PC-9 (cell line): Measurements from ENCODE around the gene MPDU1. TPM values are rescaled to one million over a fixed set of nuclear protein-coding genes. Genes with fewer than 3 reads are reported as not detected.
A peak's percentile ranks its signal among the peaks of the same experiment; 100 is the strongest.

Experiments used
- BruUV-seq: library from RNA; stranded (reverse); fragments of 400-500 nt; replicated peaks from 2 replicates; lab custom pipeline; 2021; lab: Mats Ljungman, UMichigan
- CTCF ChIA-PET: fragments of 300-600 bp; sonication (Branson Sonifier 250); formaldehyde crosslinking; loops from one replicate; lab custom pipeline; 2022; ENCODE audit warnings: antibody characterized with exemption; lab: Charles Lee
- POLR2A ChIA-PET: fragments of 300-600 bp; sonication (Branson Sonifier 250); formaldehyde crosslinking; loops from one replicate; lab custom pipeline; 2022; ENCODE audit warnings: antibody characterized with exemption; ENCODE audit not compliant: unreplicated experiment; lab: Charles Lee
- DNase-seq, 2 experiments: peaks; one replicate each; pipeline versions ENCODE4 v3.0.0 to v3.0.0-alpha.2; 2015 to 2022; ENCODE audit warnings: mixed read lengths in 1 of 2
- H2AFZ ChIP-seq: fragments of 200-600 bp; sonication (generic); 2 replicates; pipeline ENCODE4 v1.8.1; 2017; ENCODE audit warnings: antibody characterized with exemption
- H3F3A ChIP-seq: fragments of 200-600 bp; sonication (generic); 2 replicates; pipeline ENCODE4 v1.8.1; 2017; ENCODE audit warnings: antibody characterized with exemption, mild to moderate bottlenecking, low read depth; ENCODE audit not compliant: insufficient read depth
- H3K27ac ChIP-seq: fragments of 200-600 bp; sonication (generic); 2 replicates; pipeline ENCODE4 v1.6.1; 2016; ENCODE audit warnings: mixed run types
- H3K27me3 ChIP-seq: fragments of 200-600 bp; sonication (generic); 2 replicates; pipeline ENCODE4 v1.6.1; 2016; ENCODE audit warnings: low read depth, mixed run types; ENCODE audit not compliant: insufficient read depth
- H3K36me3 ChIP-seq: fragments of 200-600 bp; sonication (generic); 2 replicates; pipeline ENCODE4 v1.6.1; 2016; ENCODE audit warnings: low read depth, mixed run types
- H3K4me1 ChIP-seq: fragments of 200-600 bp; sonication (generic); replicated peaks from 2 replicates; pipeline ENCODE4 v1.6.1; 2016; ENCODE audit warnings: mixed run types; ENCODE audit not compliant: insufficient read depth
- H3K4me2 ChIP-seq: fragments of 200-600 bp; sonication (generic); 2 replicates; pipeline ENCODE4 v1.6.1; 2017; ENCODE audit warnings: mixed run types
- H3K4me3 ChIP-seq: fragments of 200-600 bp; sonication (generic); 2 replicates; pipeline ENCODE4 v1.6.1; 2016; ENCODE audit warnings: mixed run types
- H3K79me2 ChIP-seq: fragments of 200-600 bp; sonication (generic); 2 replicates; pipeline ENCODE4 v1.6.1; 2017; ENCODE audit warnings: low read depth, mixed run types
- H3K9me2 ChIP-seq: fragments of 200-600 bp; sonication (generic); 2 replicates; pipeline ENCODE4 v1.8.1; 2017; ENCODE audit warnings: mild to moderate bottlenecking; ENCODE audit not compliant: insufficient read depth
- H3K9me3 ChIP-seq: fragments of 200-600 bp; sonication (generic); 2 replicates; pipeline ENCODE4 v1.8.1; 2016; ENCODE audit warnings: low read depth; ENCODE audit not compliant: insufficient read depth
- H4K20me1 ChIP-seq: fragments of 200-600 bp; sonication (generic); 2 replicates; pipeline ENCODE4 v1.8.1; 2017; ENCODE audit not compliant: insufficient read depth
- CTCF ChIP-seq: fragments of 200-600 bp; sonication (generic); conservative IDR thresholded peaks from 2 replicates; pipeline ENCODE4 v1.6.1; 2017; ENCODE audit warnings: mixed run types, antibody characterized with exemption, mild to moderate bottlenecking, moderate library complexity
- EZH2 ChIP-seq: fragments of 200-600 bp; sonication (generic); IDR thresholded peaks from 2 replicates; pipeline ENCODE4 v1.8.0; 2017; ENCODE audit warnings: antibody characterized with exemption, low read depth
- intact Hi-C: fragments of 100-400 bp; cut with micrococcal nuclease; formaldehyde crosslinking; loops from one replicate; pipeline ENCODE4 v1.10.0; 2022; ENCODE audit not compliant: unreplicated experiment
- total RNA-seq: library from RNA; stranded (reverse); gene quantifications from 2 replicates; pipeline ENCODE4 v1.2.3, GENCODE V29; 2021

The MPDU1 gene
- total RNA-seq, 1 experiment from 2014 or later, result 44.2 TPM

GRCh38 chr17:7541074-7541621 lies 42.5 kb upstream of the MPDU1 start:
- H3K9me2 ChIP-seq, result no peaks in the 10 kb centered on the region
- H3K4me3 ChIP-seq, result no peak overlapping the region
- no peaks in the 10 kb centered on the region for H3K36me3 ChIP-seq
- no peak for DNase-seq
- no peak overlapping the region for H3K27ac ChIP-seq
- H3K4me2 ChIP-seq, result no peak overlapping the region
- H3K27me3 ChIP-seq, result no peaks in the 10 kb centered on the region
- intact Hi-C loops, result no loop called here
- POLR2A ChIA-PET, result interaction anchor here (0.6 kb wide), 1 partner anchor 87 kb away, joined by 9 read pairs; no protein-coding TSS in a partner anchor
- no peaks in the 10 kb centered on the region for H3K79me2 ChIP-seq
- H2AFZ ChIP-seq, result no peak overlapping the region
- H3F3A ChIP-seq, result no peaks in the 10 kb centered on the region
- H3K9me3 ChIP-seq, result no peaks in the 10 kb centered on the region; the same call in 1 of the 2 replicates
- CTCF ChIA-PET, result no interaction called here
- H3K4me1 ChIP-seq, result no peaks in the 10 kb centered on the region
- H4K20me1 ChIP-seq, result no peaks in the 10 kb centered on the region
- no peak for TF ChIP-seq EZH2
- no peak for TF ChIP-seq CTCF
- BruUV-seq, result no TSS peak

GRCh38 chr17:7544911-7545310 lies 38.7 kb upstream of the MPDU1 start:
- H3K9me2 ChIP-seq, result no peaks in the 10 kb centered on the region
- no peaks in the 10 kb centered on the region for H3K9me3 ChIP-seq
- no peak overlapping the region for H3K4me2 ChIP-seq
- H3F3A ChIP-seq, result no peaks in the 10 kb centered on the region
- H3K27ac ChIP-seq, result no peak overlapping the region
- no peaks in the 10 kb centered on the region for H3K4me1 ChIP-seq
- no peaks in the 10 kb centered on the region for H3K27me3 ChIP-seq
- intact Hi-C loops, result no loop called here
- no peak overlapping the region for H2AFZ ChIP-seq
- ChIA-PET CTCF (interaction anchor here (0.7 kb wide), 1 partner anchor 60 kb away, joined by 9 read pairs; no protein-coding TSS in a partner anchor), POLR2A (no interaction called here)
- no peak overlapping the region for H3K4me3 ChIP-seq
- no peak for DNase-seq
- H3K36me3 ChIP-seq, result no peaks in the 10 kb centered on the region
- H3K79me2 ChIP-seq, result no peaks in the 10 kb centered on the region
- no peaks in the 10 kb centered on the region for H4K20me1 ChIP-seq
- no peak for TF ChIP-seq EZH2
- TF ChIP-seq CTCF, result no peak
- BruUV-seq, result no TSS peak

- Histone ChIP-seq H3K4me2 (peak within 1 kb of the TSS; percentile 72), H3K36me3 (no peaks in the 10 kb centered on the region), H3K27ac (no peak within 1 kb of the TSS), H3K4me1 (no peaks in the 10 kb centered on the region), H3K9me2 (no peaks in the 10 kb centered on the region), H2AFZ (peak within 1 kb of the TSS; percentile 72), H3K9me3 (no peaks in the 10 kb centered on the region), H3K27me3 (no peaks in the 10 kb centered on the region), H3K79me2 (no peaks in the 10 kb centered on the region), H4K20me1 (no peaks in the 10 kb centered on the region), H3F3A (no peaks in the 10 kb centered on the region), H3K4me3 (peak within 1 kb of the TSS; percentile 50; the same call in 1 of the 2 replicates)
- POLR2A ChIA-PET, result no interaction called here
- TF ChIP-seq CTCF (no peak), EZH2 (no peak)
- DNase-seq, result peak in 1 of 2 experiments; percentile 48
- BruUV-seq, result no TSS peak
- CTCF ChIA-PET, result interaction anchor here (0.7 kb wide), 1 partner anchor 322 kb away, joined by 5 read pairs; no protein-coding TSS in a partner anchor
- intact Hi-C loops, result no loop called here
Observed at GRCh38 chr17:7548585-7549400, 34.9 kb upstream of the MPDU1 start, which contains the start of gene TNFSF12. Gene TNFSF12 (plus strand): TSS chr17:7549058. CDS start chr17:7549154, 96 bp downstream.
